ENCODE results near the gene DNAH10. TPM values are rescaled to one million over a fixed set of nuclear protein-coding genes. Genes with fewer than 3 reads are reported as not detected.

Gene DNAH10
- total and polyA plus RNA-seq, 10 of the 15 experiments (the other 5 are each of a cell fraction or from before 2014, with no cell fraction given) = 0.01 to 0.32 (median 0.06) TPM

DNA sequence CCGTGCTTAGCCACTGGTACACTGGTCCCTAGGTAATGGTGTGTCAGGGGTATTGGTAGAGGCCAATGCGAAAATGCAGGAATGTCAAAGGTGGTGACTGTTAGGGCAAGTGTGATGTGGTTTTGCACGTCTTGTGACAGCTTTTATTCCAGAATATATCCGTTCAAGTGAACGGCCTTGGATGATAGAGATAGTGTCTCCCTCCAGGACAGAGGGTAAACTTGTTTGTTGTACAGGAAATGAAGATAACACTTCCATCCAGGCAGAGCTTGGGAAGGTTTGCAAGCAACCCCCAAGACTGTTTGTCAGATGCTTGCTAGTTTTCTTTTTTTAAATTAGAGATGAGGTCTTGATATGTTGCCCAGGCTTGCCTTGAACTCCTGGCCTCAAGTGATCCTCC is 84.2 kb downstream of the DNAH10 start:
- SMC1A ChIA-PET (ENCODE audit: uncharacterized antibody, unreplicated experiment) = no interaction called here
- ATAC-seq (no peak), DNase-seq (ENCODE audit: low read depth, low spot score) (no peak), FAIRE-seq (no peak)
- in situ Hi-C loops (cut with MboI) = no loop called here
- no peaks in the 10 kb centered on the region for H4K20me1 ChIP-seq (ENCODE audit: control insufficient read depth, insufficient read depth)
- H2AFZ ChIP-seq (ENCODE audit: control insufficient read depth, low read depth, low read length) = no peak overlapping the region
- H3K36me3 ChIP-seq (ENCODE audit: control insufficient read depth in 2 of 2, insufficient read depth in 2 of 2, low read length in 1 of 2) = no peaks in the 10 kb centered on the region
- intact Hi-C loops (cut with micrococcal nuclease; ENCODE audit: unreplicated experiment) = loop anchor here (10.0 kb wide), 1 partner anchor 212 kb away; the partner anchor contains the start of genes EIF2B1 and GTF2H3
- no peaks in the 10 kb centered on the region for H3K9me3 ChIP-seq (replicated peaks; ENCODE audit: control insufficient read depth, insufficient read depth, low read length)
- 19% methylated on average over 5 of the region's 5 CpGs for WGBS (ENCODE audit: insufficient coverage, insufficient replicate concordance, low lambda C conversion rate, missing lambda C conversion rate)
- no peak overlapping the region for H3K4me3 ChIP-seq
- peaks cover 7% of the 10 kb centered on the region; the same call in 1 of the 2 replicates for H3K4me1 ChIP-seq (ENCODE audit: control insufficient read depth, insufficient read depth, low read length)
- RAD21 ChIA-PET (ENCODE audit: unreplicated experiment) = no interaction called here
- BruUV-seq (replicated peaks) = no TSS peak
- no peaks in the 10 kb centered on the region for H3K79me2 ChIP-seq (ENCODE audit: control insufficient read depth, insufficient read depth, low read length)
- H3K9ac ChIP-seq (ENCODE audit: control insufficient read depth, insufficient read depth, low read length) = no peak overlapping the region
- CTCF ChIA-PET = interaction anchor here (0.7 to 1.0 kb wide), 2 partner anchors 14 to 186 kb away, joined by 3 read pairs; no protein-coding TSS in a partner anchor
- H3K27me3 ChIP-seq (replicated peaks in 1 of 2; ENCODE audit: control insufficient read depth in 2 of 2, insufficient read depth in 2 of 2, low read length in 1 of 2) = no peaks in the 10 kb centered on the region
- H3K4me2 ChIP-seq (ENCODE audit: control insufficient read depth, insufficient read depth) = no peak overlapping the region
- H3K27ac ChIP-seq (ENCODE audit: control insufficient read depth, insufficient read depth) = no peak overlapping the region
- POLR2A ChIA-PET = interaction anchor here (0.6 kb wide), 1 partner anchor 17 kb away, joined by 5 read pairs; no protein-coding TSS in a partner anchor
- TF ChIP-seq, protein P1, sequence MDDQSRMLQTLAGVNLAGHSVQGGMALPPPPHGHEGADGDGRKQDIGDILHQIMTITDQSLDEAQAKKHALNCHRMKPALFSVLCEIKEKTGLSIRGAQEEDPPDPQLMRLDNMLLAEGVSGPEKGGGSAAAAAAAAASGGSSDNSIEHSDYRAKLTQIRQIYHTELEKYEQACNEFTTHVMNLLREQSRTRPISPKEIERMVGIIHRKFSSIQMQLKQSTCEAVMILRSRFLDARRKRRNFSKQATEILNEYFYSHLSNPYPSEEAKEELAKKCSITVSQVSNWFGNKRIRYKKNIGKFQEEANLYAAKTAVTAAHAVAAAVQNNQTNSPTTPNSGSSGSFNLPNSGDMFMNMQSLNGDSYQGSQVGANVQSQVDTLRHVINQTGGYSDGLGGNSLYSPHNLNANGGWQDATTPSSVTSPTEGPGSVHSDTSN (IDR thresholded peaks at IDR 0.05; ENCODE audit: insufficient replicate concordance, low read depth, low read length) = no peak
- TF ChIP-seq SIN3A (IDR thresholded peaks at IDR 0.05; ENCODE audit: low read depth, low read length) = no peak
- no peak for TF ChIP-seq MYB (IDR thresholded peaks at IDR 0.05; ENCODE audit: borderline replicate concordance, low read depth, low read length)
- no peak for TF ChIP-seq BRCA1 (IDR thresholded peaks at IDR 0.05; ENCODE audit: low read depth, low read length)
- no peak for TF ChIP-seq BMI1 (IDR thresholded peaks at IDR 0.05; ENCODE audit: borderline replicate concordance)
- no peak for TF ChIP-seq ZZZ3 (IDR thresholded peaks at IDR 0.05; ENCODE audit: control insufficient read depth, insufficient read length, low read depth)
- no peak for TF ChIP-seq ETV6 (conservative IDR thresholded peaks at IDR 0.05 in 1 of 2, IDR thresholded peaks at IDR 0.05 in 1 of 2; ENCODE audit: borderline replicate concordance in 1 of 2, low read depth in 1 of 2)
- TF ChIP-seq, protein P2, sequence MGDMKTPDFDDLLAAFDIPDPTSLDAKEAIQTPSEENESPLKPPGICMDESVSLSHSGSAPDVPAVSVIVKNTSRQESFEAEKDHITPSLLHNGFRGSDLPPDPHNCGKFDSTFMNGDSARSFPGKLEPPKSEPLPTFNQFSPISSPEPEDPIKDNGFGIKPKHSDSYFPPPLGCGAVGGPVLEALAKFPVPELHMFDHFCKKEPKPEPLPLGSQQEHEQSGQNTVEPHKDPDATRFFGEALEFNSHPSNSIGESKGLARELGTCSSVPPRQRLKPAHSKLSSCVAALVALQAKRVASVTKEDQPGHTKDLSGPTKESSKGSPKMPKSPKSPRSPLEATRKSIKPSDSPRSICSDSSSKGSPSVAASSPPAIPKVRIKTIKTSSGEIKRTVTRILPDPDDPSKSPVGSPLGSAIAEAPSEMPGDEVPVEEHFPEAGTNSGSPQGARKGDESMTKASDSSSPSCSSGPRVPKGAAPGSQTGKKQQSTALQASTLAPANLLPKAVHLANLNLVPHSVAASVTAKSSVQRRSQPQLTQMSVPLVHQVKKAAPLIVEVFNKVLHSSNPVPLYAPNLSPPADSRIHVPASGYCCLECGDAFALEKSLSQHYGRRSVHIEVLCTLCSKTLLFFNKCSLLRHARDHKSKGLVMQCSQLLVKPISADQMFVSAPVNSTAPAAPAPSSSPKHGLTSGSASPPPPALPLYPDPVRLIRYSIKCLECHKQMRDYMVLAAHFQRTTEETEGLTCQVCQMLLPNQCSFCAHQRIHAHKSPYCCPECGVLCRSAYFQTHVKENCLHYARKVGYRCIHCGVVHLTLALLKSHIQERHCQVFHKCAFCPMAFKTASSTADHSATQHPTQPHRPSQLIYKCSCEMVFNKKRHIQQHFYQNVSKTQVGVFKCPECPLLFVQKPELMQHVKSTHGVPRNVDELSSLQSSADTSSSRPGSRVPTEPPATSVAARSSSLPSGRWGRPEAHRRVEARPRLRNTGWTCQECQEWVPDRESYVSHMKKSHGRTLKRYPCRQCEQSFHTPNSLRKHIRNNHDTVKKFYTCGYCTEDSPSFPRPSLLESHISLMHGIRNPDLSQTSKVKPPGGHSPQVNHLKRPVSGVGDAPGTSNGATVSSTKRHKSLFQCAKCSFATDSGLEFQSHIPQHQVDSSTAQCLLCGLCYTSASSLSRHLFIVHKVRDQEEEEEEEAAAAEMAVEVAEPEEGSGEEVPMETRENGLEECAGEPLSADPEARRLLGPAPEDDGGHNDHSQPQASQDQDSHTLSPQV (IDR thresholded peaks at IDR 0.05) = no peak
- TF ChIP-seq NFYA (IDR thresholded peaks at IDR 0.05; ENCODE audit: borderline replicate concordance, low read depth, low read length) = no peak
- no peak for TF ChIP-seq ZNF24 (IDR thresholded peaks at IDR 0.05)
- no peak for TF ChIP-seq BCL11A (IDR thresholded peaks at IDR 0.05; ENCODE audit: low read depth, low read length)
- TF ChIP-seq TCF7 (IDR thresholded peaks at IDR 0.05; ENCODE audit: borderline replicate concordance) = no peak
- no peak for TF ChIP-seq STAT3 (IDR thresholded peaks at IDR 0.05; ENCODE audit: low read depth, low read length)
- TF ChIP-seq, protein P3, sequence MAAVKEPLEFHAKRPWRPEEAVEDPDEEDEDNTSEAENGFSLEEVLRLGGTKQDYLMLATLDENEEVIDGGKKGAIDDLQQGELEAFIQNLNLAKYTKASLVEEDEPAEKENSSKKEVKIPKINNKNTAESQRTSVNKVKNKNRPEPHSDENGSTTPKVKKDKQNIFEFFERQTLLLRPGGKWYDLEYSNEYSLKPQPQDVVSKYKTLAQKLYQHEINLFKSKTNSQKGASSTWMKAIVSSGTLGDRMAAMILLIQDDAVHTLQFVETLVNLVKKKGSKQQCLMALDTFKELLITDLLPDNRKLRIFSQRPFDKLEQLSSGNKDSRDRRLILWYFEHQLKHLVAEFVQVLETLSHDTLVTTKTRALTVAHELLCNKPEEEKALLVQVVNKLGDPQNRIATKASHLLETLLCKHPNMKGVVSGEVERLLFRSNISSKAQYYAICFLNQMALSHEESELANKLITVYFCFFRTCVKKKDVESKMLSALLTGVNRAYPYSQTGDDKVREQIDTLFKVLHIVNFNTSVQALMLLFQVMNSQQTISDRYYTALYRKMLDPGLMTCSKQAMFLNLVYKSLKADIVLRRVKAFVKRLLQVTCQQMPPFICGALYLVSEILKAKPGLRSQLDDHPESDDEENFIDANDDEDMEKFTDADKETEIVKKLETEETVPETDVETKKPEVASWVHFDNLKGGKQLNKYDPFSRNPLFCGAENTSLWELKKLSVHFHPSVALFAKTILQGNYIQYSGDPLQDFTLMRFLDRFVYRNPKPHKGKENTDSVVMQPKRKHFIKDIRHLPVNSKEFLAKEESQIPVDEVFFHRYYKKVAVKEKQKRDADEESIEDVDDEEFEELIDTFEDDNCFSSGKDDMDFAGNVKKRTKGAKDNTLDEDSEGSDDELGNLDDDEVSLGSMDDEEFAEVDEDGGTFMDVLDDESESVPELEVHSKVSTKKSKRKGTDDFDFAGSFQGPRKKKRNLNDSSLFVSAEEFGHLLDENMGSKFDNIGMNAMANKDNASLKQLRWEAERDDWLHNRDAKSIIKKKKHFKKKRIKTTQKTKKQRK (IDR thresholded peaks at IDR 0.05; ENCODE audit: low read depth, low read length) = no peak
- no peak for TF ChIP-seq POU2F2 (IDR thresholded peaks at IDR 0.05; ENCODE audit: borderline replicate concordance, low read depth, low read length)
- TF ChIP-seq, protein P4, sequence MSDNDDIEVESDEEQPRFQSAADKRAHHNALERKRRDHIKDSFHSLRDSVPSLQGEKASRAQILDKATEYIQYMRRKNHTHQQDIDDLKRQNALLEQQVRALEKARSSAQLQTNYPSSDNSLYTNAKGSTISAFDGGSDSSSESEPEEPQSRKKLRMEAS (IDR thresholded peaks at IDR 0.05; ENCODE audit: low read depth, low read length) = no peak
